Thyroid gland (tissue), 4 donors: Measurements from ENCODE around the gene CMPK1. TPM values are rescaled to one million over a fixed set of nuclear protein-coding genes. Genes with fewer than 3 reads are reported as not detected.

Experiments used
- DNase-seq, 2 donors: peaks; one replicate each; pipeline ENCODE4 v3.0.0-alpha.2; 2019
- H3K27ac ChIP-seq, 3 donors: fragments of 200-600 bp; sonication (generic); 1 replicate in 2 of 3; 2 replicates in 1 of 3; pipeline ENCODE4 v1.5.1; 2016 to 2019; ENCODE audit warnings: mild to moderate bottlenecking in 1 of 3, moderate library complexity in 1 of 3
- H3K27me3 ChIP-seq: fragments of 200-600 bp; sonication (generic); one replicate; pipeline ENCODE4 v1.5.1; 2019
- H3K36me3 ChIP-seq, 2 donors: fragments of 200-600 bp; sonication (generic); one replicate each; pipeline ENCODE4 v1.5.1; 2016 to 2019
- H3K4me1 ChIP-seq, 2 donors: fragments of 200-600 bp; sonication (generic); one replicate each; pipeline ENCODE4 v1.5.1; 2017 to 2019
- H3K4me3 ChIP-seq, 3 donors: fragments of 200-600 bp; sonication (generic); replicated peaks in 1 of 3; 1 replicate in 2 of 3; 2 replicates in 1 of 3; pipeline ENCODE4 v1.5.1; 2016; ENCODE audit warnings: mild to moderate bottlenecking in 1 of 3
- H3K9me3 ChIP-seq: fragments of 200-600 bp; sonication (generic); one replicate; pipeline ENCODE4 v1.5.1; 2017
- CTCF ChIP-seq, 6 experiments: fragments of 200-600 bp in 3 of 6; fragments of 450-650 bp in 3 of 6; sonication (generic) in 3 of 6; IDR thresholded peaks; one replicate each; pipeline ENCODE4 v1.5.1; 2016 to 2019; ENCODE audit warnings: antibody characterized with exemption in 6 of 6, mild to moderate bottlenecking in 2 of 6, inconsistent platforms in 1 of 6, moderate library complexity in 1 of 6
- POLR2A ChIP-seq, 2 donors: fragments of 450-650 bp; IDR thresholded peaks; one replicate each; pipeline ENCODE4 v1.6.1; 2017; ENCODE audit warnings: antibody characterized with exemption in 2 of 2, mild to moderate bottlenecking in 2 of 2, moderate library complexity in 1 of 2
- WGBS, 2 donors: methylation state at CpG; one replicate each; pipeline ENCODE4 v1.1.5; 2017; 5-methylcytosine and 5-hydroxymethylcytosine counted together
- intact Hi-C: fragments of 100-400 bp; cut with DNase I; formaldehyde crosslinking; loops from one replicate; pipeline ENCODE4 v1.15.1; 2023
- total RNA-seq, 4 donors: library from RNA; depleted of rRNA; stranded (reverse); fragments of >200 nt; gene quantifications; one replicate each; pipeline ENCODE4 v1.2.3, GENCODE V29; 2016

CMPK1 gene
- total RNA-seq, 4 donors from 2014 or later: 122 to 147 (median 134) TPM

- 100% methylated on average over 1 of the region's 1 CpG for WGBS, 2 donors
- H3K27me3 ChIP-seq: no peaks in the 10 kb centered on the region
- DNase-seq: no peak
- H3K4me1 ChIP-seq: peaks cover 0 to 3% of the 10 kb centered on the region in 2 donors
- TF ChIP-seq POLR2A (IDR thresholded peaks at IDR 0.05) (no peak), CTCF (IDR thresholded peaks at IDR 0.05) (no peak)
- no peaks in the 10 kb centered on the region for H3K9me3 ChIP-seq
- intact Hi-C loops: no loop called here
- H3K4me3 ChIP-seq: no peak overlapping the region
- H3K27ac ChIP-seq: no peak overlapping the region
- H3K36me3 ChIP-seq: no peaks in the 10 kb centered on the region
Measured at GRCh38 chr1:47348246-47348645, 14.7 kb downstream of the CMPK1 start.

GRCh38 chr1:47351305-47351704 lies 17.7 kb downstream of the CMPK1 start:
- Histone ChIP-seq H3K27ac (no peak overlapping the region), H3K4me1 (peaks cover 0 to 3% of the 10 kb centered on the region in 2 donors), H3K4me3 (no peak overlapping the region), H3K27me3 (no peaks in the 10 kb centered on the region), H3K36me3 (no peaks in the 10 kb centered on the region), H3K9me3 (no peaks in the 10 kb centered on the region)
- DNase-seq: no peak
- 97 to 100% methylated on average over 2 of the region's 2 CpGs for WGBS, 2 donors
- intact Hi-C loops: no loop called here
- TF ChIP-seq POLR2A (IDR thresholded peaks at IDR 0.05) (no peak), CTCF (IDR thresholded peaks at IDR 0.05) (no peak)

GRCh38 chr1:47361380-47361779 lies 27.8 kb downstream of the CMPK1 start:
- Histone ChIP-seq H3K27ac (no peak overlapping the region), H3K4me1 (no peaks in the 10 kb centered on the region), H3K27me3 (no peaks in the 10 kb centered on the region), H3K9me3 (no peaks in the 10 kb centered on the region), H3K4me3 (no peak overlapping the region), H3K36me3 (no peaks in the 10 kb centered on the region)
- no peak for DNase-seq
- WGBS, 2 donors: 82 to 85% methylated on average over 3 of the region's 3 CpGs
- no peak for TF ChIP-seq POLR2A (IDR thresholded peaks at IDR 0.05)
- TF ChIP-seq CTCF (IDR thresholded peaks at IDR 0.05): no peak
- intact Hi-C loops: no loop called here

- Histone ChIP-seq H3K27ac (no peak overlapping the region), H3K27me3 (no peaks in the 10 kb centered on the region), H3K4me1 (no peaks in the 10 kb centered on the region), H3K9me3 (no peaks in the 10 kb centered on the region), H3K4me3 (no peak overlapping the region), H3K36me3 (no peaks in the 10 kb centered on the region)
- DNase-seq: no peak
- TF ChIP-seq POLR2A (IDR thresholded peaks at IDR 0.05): no peak
- intact Hi-C loops: no loop called here
- 87 to 97% methylated on average over 1 of the region's 1 CpG for WGBS, 2 donors
Measured at GRCh38 chr1:47362828-47363227, 29.2 kb downstream of the CMPK1 start.

- intact Hi-C loops: no loop called here
- WGBS, 2 donors: 94% methylated on average over 7 of the region's 7 CpGs
- TF ChIP-seq POLR2A (IDR thresholded peaks at IDR 0.05): no peak
- TF ChIP-seq CTCF (IDR thresholded peaks at IDR 0.05): no peak
- Histone ChIP-seq H3K4me1 (no peaks in the 10 kb centered on the region), H3K27ac (no peak overlapping the region), H3K4me3 (no peak overlapping the region), H3K9me3 (no peaks in the 10 kb centered on the region), H3K36me3 (peaks cover 10 to 13% of the 10 kb centered on the region in 2 donors), H3K27me3 (no peaks in the 10 kb centered on the region)
- no peak for DNase-seq
Measured at GRCh38 chr1:47367651-47368050, 34.1 kb downstream of the CMPK1 start.

GRCh38 chr1:47371016-47371517 lies 37.5 kb downstream of the CMPK1 start:
- Histone ChIP-seq H3K9me3 (no peaks in the 10 kb centered on the region), H3K4me1 (no peaks in the 10 kb centered on the region), H3K4me3 (no peak overlapping the region), H3K27me3 (no peaks in the 10 kb centered on the region), H3K36me3 (peaks cover 25 to 27% of the 10 kb centered on the region in 2 donors), H3K27ac (no peak overlapping the region)
- DNase-seq: no peak
- intact Hi-C loops: no loop called here
- TF ChIP-seq CTCF (IDR thresholded peaks at IDR 0.05): no peak
- TF ChIP-seq POLR2A (IDR thresholded peaks at IDR 0.05): no peak
